Colonic mucosa (tissue), 4 donors: ENCODE measurements around the gene ANKRD10. TPM values are rescaled to one million over a fixed set of nuclear protein-coding genes. Genes with fewer than 3 reads are reported as not detected.
A peak's percentile ranks its signal among the peaks of the same experiment; 100 is the strongest.

Experiments used
- DNase-seq: peaks from one replicate; pipeline ENCODE4 v3.0.0-alpha.2; 2020
- H3K27ac ChIP-seq: fragments of 200-600 bp; one replicate; pipeline ENCODE4 v1.8.0; 2021
- H3K27me3 ChIP-seq: fragments of 200-600 bp; one replicate; pipeline ENCODE4 v1.8.0; 2021
- H3K36me3 ChIP-seq: fragments of 200-600 bp; one replicate; pipeline ENCODE4 v1.8.0; 2021
- H3K4me1 ChIP-seq: fragments of 200-600 bp; one replicate; pipeline ENCODE4 v1.8.0; 2021; ENCODE audit warnings: mild to moderate bottlenecking
- H3K4me3 ChIP-seq: fragments of 200-600 bp; one replicate; pipeline ENCODE4 v1.8.0; 2021
- H3K9ac ChIP-seq, 2 donors: one replicate each; pipeline ENCODE4 v1.7.0; 2013; ENCODE audit warnings: control low read depth in 2 of 2, low read depth in 2 of 2, low read length in 2 of 2
- H3K9me3 ChIP-seq: fragments of 200-600 bp; one replicate; pipeline ENCODE4 v1.8.0; 2021
- intact Hi-C: fragments of 100-400 bp; cut with DNase I; formaldehyde crosslinking; loops from one replicate; pipeline ENCODE4 v1.14.1; 2022
- total RNA-seq, 2 donors: library from RNA; stranded (reverse); fragmentation: NEBNext Ultra II Directional in 1 of 2; extraction: Animal tissue kit (Norgen Biotek cat#: 25700) in 1 of 2; gene quantifications; one replicate each; pipeline ENCODE4 v1.2.1, GENCODE V29; 2021
- TF ChIP-seq, protein P1 (sequence below): fragments of 200-600 bp; IDR thresholded peaks from one replicate; pipeline ENCODE4 v1.8.0; 2022; ENCODE audit warnings: antibody characterized with exemption, mild to moderate bottlenecking
- donor health status: healthy.
- donor health status: DM: no; HTN: no; CAD: no.
- donor health status: DM: no; HTN: no; CAD: no.

ANKRD10 gene
- total RNA-seq, 2 donors from 2014 or later, result 94.9 to 123 TPM

DNA sequence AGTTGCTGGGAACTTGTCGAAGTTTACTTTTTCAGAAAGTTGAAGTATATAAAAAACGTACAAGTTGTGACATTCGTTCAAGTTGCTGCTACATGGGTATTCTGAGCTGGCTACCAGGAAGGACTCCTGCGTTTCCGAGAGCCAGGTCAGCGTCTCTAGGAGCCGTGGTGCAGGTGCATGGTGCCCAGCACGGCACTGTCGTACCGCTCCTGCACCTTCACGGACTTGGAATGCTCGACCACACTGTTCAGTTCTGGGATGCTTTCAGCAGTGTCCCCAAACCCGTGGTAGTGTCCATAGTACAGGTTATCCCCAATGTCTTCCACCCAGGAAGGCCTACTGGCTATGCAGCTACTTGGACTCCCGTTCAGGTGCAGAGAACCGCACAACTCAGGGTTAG, 35.4 kb downstream of the ANKRD10 start:
- Histone ChIP-seq H3K27me3 (no peaks in the 10 kb centered on the region), H3K9me3 (no peaks in the 10 kb centered on the region), H3K4me1 (no peaks in the 10 kb centered on the region), H3K4me3 (no peak overlapping the region), H3K9ac (no peak overlapping the region), H3K36me3 (no peaks in the 10 kb centered on the region), H3K27ac (no peak overlapping the region)
- intact Hi-C loops, result no loop called here
- TF ChIP-seq, protein P1, sequence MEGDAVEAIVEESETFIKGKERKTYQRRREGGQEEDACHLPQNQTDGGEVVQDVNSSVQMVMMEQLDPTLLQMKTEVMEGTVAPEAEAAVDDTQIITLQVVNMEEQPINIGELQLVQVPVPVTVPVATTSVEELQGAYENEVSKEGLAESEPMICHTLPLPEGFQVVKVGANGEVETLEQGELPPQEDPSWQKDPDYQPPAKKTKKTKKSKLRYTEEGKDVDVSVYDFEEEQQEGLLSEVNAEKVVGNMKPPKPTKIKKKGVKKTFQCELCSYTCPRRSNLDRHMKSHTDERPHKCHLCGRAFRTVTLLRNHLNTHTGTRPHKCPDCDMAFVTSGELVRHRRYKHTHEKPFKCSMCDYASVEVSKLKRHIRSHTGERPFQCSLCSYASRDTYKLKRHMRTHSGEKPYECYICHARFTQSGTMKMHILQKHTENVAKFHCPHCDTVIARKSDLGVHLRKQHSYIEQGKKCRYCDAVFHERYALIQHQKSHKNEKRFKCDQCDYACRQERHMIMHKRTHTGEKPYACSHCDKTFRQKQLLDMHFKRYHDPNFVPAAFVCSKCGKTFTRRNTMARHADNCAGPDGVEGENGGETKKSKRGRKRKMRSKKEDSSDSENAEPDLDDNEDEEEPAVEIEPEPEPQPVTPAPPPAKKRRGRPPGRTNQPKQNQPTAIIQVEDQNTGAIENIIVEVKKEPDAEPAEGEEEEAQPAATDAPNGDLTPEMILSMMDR, result no peak
- no peak for DNase-seq

DNA sequence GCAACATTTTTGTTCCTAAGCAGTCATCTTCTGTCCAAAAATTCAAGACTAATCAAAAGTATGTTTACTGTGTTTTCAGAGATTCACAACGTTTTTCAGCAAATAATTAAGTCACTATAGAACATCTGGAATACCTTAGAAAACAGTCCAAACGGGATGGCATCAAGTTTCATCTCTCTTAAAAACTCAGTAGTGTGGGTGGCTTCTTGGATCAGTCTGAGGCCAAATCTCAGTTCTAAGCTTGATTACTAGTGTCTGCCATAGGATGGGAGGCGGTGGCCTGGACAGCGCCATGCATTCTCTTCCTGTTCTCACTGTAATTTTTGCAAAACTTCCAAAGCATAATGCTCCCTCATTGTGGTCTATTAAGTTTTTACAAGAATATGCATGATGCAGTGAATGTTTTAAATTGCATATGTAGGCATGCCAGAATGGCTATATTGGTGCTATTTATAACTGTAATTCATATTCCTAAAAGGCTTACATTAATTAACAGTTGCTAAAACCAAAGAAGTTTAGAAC, 37.1 kb downstream of the ANKRD10 start:
- H3K4me3 ChIP-seq, result no peak overlapping the region
- intact Hi-C loops, result no loop called here

DNA sequence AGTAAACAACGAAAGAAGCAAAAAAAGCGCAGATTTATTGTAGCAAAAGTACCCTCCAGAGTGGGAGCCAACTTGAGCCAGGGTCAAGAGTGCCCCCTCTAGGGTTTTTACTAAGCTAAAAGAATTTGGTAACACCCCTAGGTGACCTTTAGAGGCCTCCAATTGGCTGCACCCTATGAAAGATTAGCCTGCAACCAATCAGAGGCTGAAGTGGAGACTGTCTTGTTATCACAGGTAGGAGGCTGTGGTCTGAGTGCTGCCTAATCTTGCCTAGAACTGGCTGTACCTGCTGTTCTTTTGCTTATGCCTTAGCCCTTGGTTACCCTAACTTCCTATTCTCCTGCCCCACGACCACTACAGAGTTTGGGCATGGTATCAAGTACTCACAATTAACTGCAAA, 38.3 kb downstream of the ANKRD10 start:
- DNase-seq, result no peak
- H3K4me1 ChIP-seq, result no peaks in the 10 kb centered on the region
- intact Hi-C loops, result no loop called here
- no peaks in the 10 kb centered on the region for H3K27me3 ChIP-seq
- no peak overlapping the region for H3K27ac ChIP-seq
- no peak overlapping the region for H3K9ac ChIP-seq
- H3K9me3 ChIP-seq, result no peaks in the 10 kb centered on the region
- no peaks in the 10 kb centered on the region for H3K36me3 ChIP-seq
- TF ChIP-seq, protein P1, result no peak
- no peak overlapping the region for H3K4me3 ChIP-seq

More for the DNA sequence above, 37.1 kb downstream of the ANKRD10 start:
- no peaks in the 10 kb centered on the region for H3K4me1 ChIP-seq
- H3K9ac ChIP-seq, result no peak overlapping the region
- no peaks in the 10 kb centered on the region for H3K9me3 ChIP-seq
- TF ChIP-seq, protein P1, result no peak
- no peak for DNase-seq
- no peaks in the 10 kb centered on the region for H3K36me3 ChIP-seq
- H3K27ac ChIP-seq, result no peak overlapping the region
- H3K27me3 ChIP-seq, result no peaks in the 10 kb centered on the region

DNA sequence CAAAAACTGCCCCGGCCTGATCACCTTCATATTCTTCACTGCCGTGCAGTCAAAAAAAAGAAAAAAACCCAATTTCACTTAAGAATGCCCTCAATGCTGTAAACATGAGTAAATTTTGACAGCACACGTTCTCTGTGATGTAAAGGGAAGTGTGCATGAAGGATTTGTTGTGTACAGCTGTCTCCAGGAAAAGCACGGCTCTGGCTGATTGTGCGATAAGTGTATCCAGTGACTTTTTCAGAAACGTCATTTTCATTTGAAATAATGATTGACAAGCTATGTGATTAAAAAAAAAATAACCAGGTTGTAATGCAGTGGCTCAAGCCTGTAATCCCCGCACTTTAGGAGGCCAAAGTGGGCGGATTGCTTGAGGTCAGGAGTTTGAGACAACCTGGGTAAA, 39.6 kb downstream of the ANKRD10 start:
- no peak for DNase-seq
- intact Hi-C loops, result no loop called here
- Histone ChIP-seq H3K27ac (no peak overlapping the region), H3K9me3 (no peaks in the 10 kb centered on the region), H3K4me3 (peak overlapping the region; percentile 22), H3K4me1 (peaks cover 4% of the 10 kb centered on the region), H3K9ac (peak overlapping the region in 1 of 2 donors; percentile 23), H3K36me3 (no peaks in the 10 kb centered on the region), H3K27me3 (no peaks in the 10 kb centered on the region)
- TF ChIP-seq, protein P1, result no peak

DNA sequence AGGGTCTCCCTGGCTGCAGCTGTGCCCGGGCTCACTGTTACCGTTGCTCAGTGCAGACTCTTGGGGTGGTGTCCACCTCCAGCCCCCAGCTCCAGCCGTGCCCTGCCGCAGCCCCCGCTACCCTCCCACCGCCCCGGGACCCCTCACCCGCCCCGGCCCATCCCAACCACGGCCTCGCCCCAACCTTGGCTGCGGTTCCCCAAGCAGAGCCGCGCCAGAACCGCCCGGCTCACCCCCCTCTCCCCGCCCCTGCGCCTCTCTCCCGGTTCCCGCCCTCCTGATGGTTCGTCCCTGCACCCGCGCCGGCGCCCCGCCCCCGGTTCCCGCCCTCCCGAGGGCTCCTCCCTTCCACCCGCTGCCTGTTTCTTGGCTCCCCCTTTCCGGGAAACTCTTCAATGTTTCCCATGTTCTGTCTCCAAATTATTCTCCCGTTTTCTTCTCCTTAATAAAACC, 40.3 kb downstream of the ANKRD10 start:
- no peaks in the 10 kb centered on the region for H3K27me3 ChIP-seq
- peak; percentile 94 for DNase-seq
- no peaks in the 10 kb centered on the region for H3K36me3 ChIP-seq
- H3K4me1 ChIP-seq, result peaks cover 5% of the 10 kb centered on the region
- peak overlapping the region; percentile 28 for H3K4me3 ChIP-seq
- peak overlapping the region; percentile 23 to 39 for H3K9ac ChIP-seq
- TF ChIP-seq, protein P1, result no peak
- intact Hi-C loops, result no loop called here
- no peaks in the 10 kb centered on the region for H3K9me3 ChIP-seq
- H3K27ac ChIP-seq, result no peak overlapping the region
